Caco-2 (cell line): ENCODE results near the gene BCAS3. TPM values are rescaled to one million over a fixed set of nuclear protein-coding genes. Genes with fewer than 3 reads are reported as not detected.

Experiments
- BruUV-seq: library from RNA; stranded (reverse); fragments of 400-500 nt; replicated peaks from 2 replicates; lab custom pipeline; 2021; lab: Mats Ljungman, UMichigan
- CTCF ChIA-PET: fragments of 300-600 bp; sonication (Branson Sonifier 250); formaldehyde crosslinking; loops from one replicate; lab custom pipeline; 2022; ENCODE audit warnings: antibody characterized with exemption; lab: Charles Lee
- POLR2A ChIA-PET: fragments of 300-600 bp; sonication (Branson Sonifier 250); formaldehyde crosslinking; loops from one replicate; lab custom pipeline; 2022; ENCODE audit warnings: antibody characterized with exemption; lab: Charles Lee
- DNase-seq, 2 experiments: peaks; one replicate each; pipeline versions ENCODE4 v3.0.0 to v3.0.0-alpha.2; 2020 to 2022
- H3K27me3 ChIP-seq: replicated peaks from 2 replicates; pipeline ENCODE4 v1.6.0; 2011; ENCODE audit warnings: low read length; ENCODE audit not compliant: control insufficient read depth, insufficient read depth
- H3K36me3 ChIP-seq: 2 replicates; pipeline ENCODE4 v1.5.1; 2011; ENCODE audit warnings: low read length; ENCODE audit not compliant: control insufficient read depth, insufficient read depth
- H3K4me1 ChIP-seq: fragments of 250-450 bp; sonication (Bioruptor Pico); 2 replicates; pipeline ENCODE4 v1.5.1; 2020; ENCODE audit warnings: mild to moderate bottlenecking
- H3K4me3 ChIP-seq: 2 replicates; pipeline ENCODE4 v1.5.1; 2011; ENCODE audit warnings: low read depth, mild to moderate bottlenecking, control low read depth, low read length
- H3K9me3 ChIP-seq: fragments of 250-450 bp; sonication (Bioruptor Pico); 2 replicates; pipeline ENCODE4 v1.5.1; 2020; ENCODE audit warnings: mild to moderate bottlenecking, moderate library complexity
- H3K27ac Mint-ChIP-seq: one replicate; pipeline ENCODE4 v1.8.0; 2022; ENCODE audit warnings: mixed read lengths; ENCODE audit not compliant: unreplicated experiment
- H3K27me3 Mint-ChIP-seq: one replicate; pipeline ENCODE4 v1.8.0; 2022; ENCODE audit warnings: mixed read lengths; ENCODE audit not compliant: insufficient read depth, unreplicated experiment
- H3K36me3 Mint-ChIP-seq: one replicate; pipeline ENCODE4 v1.8.0; 2022; ENCODE audit warnings: mild to moderate bottlenecking, mixed read lengths; ENCODE audit not compliant: insufficient read depth, unreplicated experiment
- H3K4me1 Mint-ChIP-seq: one replicate; pipeline ENCODE4 v1.8.0; 2022; ENCODE audit warnings: low read depth, mixed read lengths; ENCODE audit not compliant: unreplicated experiment
- H3K4me3 Mint-ChIP-seq: one replicate; pipeline ENCODE4 v1.8.0; 2022; ENCODE audit warnings: mild to moderate bottlenecking, moderate library complexity, mixed read lengths; ENCODE audit not compliant: unreplicated experiment
- H3K9me3 Mint-ChIP-seq: one replicate; pipeline ENCODE4 v1.8.0; 2022; ENCODE audit warnings: mixed read lengths; ENCODE audit not compliant: unreplicated experiment
- CTCF ChIP-seq, 2 experiments: fragments of 200-600 bp in 1 of 2; IDR thresholded peaks; 1 replicate in 1 of 2; 2 replicates in 1 of 2; pipeline versions ENCODE4 v1.5.1 to v1.8.0; 2011 to 2022; ENCODE audit warnings: antibody characterized with exemption in 1 of 2, control low read depth in 1 of 2, inconsistent platforms in 1 of 2, low read depth in 1 of 2, low read length in 1 of 2, mild to moderate bottlenecking in 1 of 2, moderate library complexity in 1 of 2; ENCODE audit not compliant: insufficient read depth in 1 of 2, severe bottlenecking in 1 of 2, unreplicated experiment in 1 of 2
- intact Hi-C: fragments of 100-400 bp; cut with micrococcal nuclease; formaldehyde crosslinking; loops from one replicate; pipeline ENCODE4 v1.10.0; 2022; ENCODE audit not compliant: unreplicated experiment
- total RNA-seq: library from RNA; stranded (reverse); gene quantifications from 2 replicates; pipeline ENCODE4 v1.2.3, GENCODE V29; 2022

BCAS3 gene
- total RNA-seq, 1 experiment from 2014 or later = 44.1 TPM

GRCh38 chr17:61255647-61256046 is 578.0 kb downstream of the BCAS3 start:
- Histone ChIP-seq H3K27me3 (no peaks in the 10 kb centered on the region), H3K4me1 (peaks cover 29% of the 10 kb centered on the region), H3K9me3 (no peaks in the 10 kb centered on the region), H3K4me3 (no peak overlapping the region), H3K36me3 (no peaks in the 10 kb centered on the region)
- H3K9me3 Mint-ChIP-seq = no peaks in the 10 kb centered on the region
- no peak for DNase-seq
- H3K4me1 Mint-ChIP-seq = peaks cover 36% of the 10 kb centered on the region
- CTCF ChIA-PET = no interaction called here
- no peaks in the 10 kb centered on the region for H3K27me3 Mint-ChIP-seq
- intact Hi-C loops = no loop called here
- H3K4me3 Mint-ChIP-seq = no peak overlapping the region
- POLR2A ChIA-PET = no interaction called here
- H3K36me3 Mint-ChIP-seq = no peaks in the 10 kb centered on the region
- no peak for TF ChIP-seq CTCF (IDR thresholded peaks at IDR 0.05; ENCODE audit: insufficient read depth in 1 of 2, low read depth in 1 of 2, low read length in 1 of 2, severe bottlenecking in 1 of 2, unreplicated experiment in 1 of 2)
- BruUV-seq = no TSS peak
- no peak overlapping the region for H3K27ac Mint-ChIP-seq

- H3K4me3 ChIP-seq = no peak overlapping the region
- intact Hi-C loops = no loop called here
- no peak for TF ChIP-seq CTCF (IDR thresholded peaks at IDR 0.05; ENCODE audit: insufficient read depth in 1 of 2, low read depth in 1 of 2, low read length in 1 of 2, severe bottlenecking in 1 of 2, unreplicated experiment in 1 of 2)
- POLR2A ChIA-PET = no interaction called here
- no peaks in the 10 kb centered on the region for H3K36me3 Mint-ChIP-seq
- H3K9me3 Mint-ChIP-seq = no peaks in the 10 kb centered on the region
- H3K4me3 Mint-ChIP-seq = no peak overlapping the region
- CTCF ChIA-PET = no interaction called here
- no peak overlapping the region for H3K27ac Mint-ChIP-seq
- no peak for DNase-seq
- H3K9me3 ChIP-seq = no peaks in the 10 kb centered on the region
- no peaks in the 10 kb centered on the region for H3K36me3 ChIP-seq
- H3K4me1 ChIP-seq = peaks cover 8% of the 10 kb centered on the region
- BruUV-seq = no TSS peak
- H3K27me3 Mint-ChIP-seq = no peaks in the 10 kb centered on the region
- H3K27me3 ChIP-seq = no peaks in the 10 kb centered on the region
- peaks cover 20% of the 10 kb centered on the region for H3K4me1 Mint-ChIP-seq
Measured at GRCh38 chr17:61259360-61259759, 581.7 kb downstream of the BCAS3 start.

- peaks cover 20% of the 10 kb centered on the region for H3K4me1 Mint-ChIP-seq
- ChIA-PET CTCF (interaction anchor here (0.5 kb wide), 1 partner anchor 149 kb away, joined by 3 read pairs; no protein-coding TSS in a partner anchor), POLR2A (no interaction called here)
- H3K27me3 Mint-ChIP-seq = no peaks in the 10 kb centered on the region
- no peaks in the 10 kb centered on the region for H3K9me3 Mint-ChIP-seq
- Histone ChIP-seq H3K4me3 (no peak overlapping the region), H3K9me3 (no peaks in the 10 kb centered on the region), H3K27me3 (no peaks in the 10 kb centered on the region), H3K36me3 (no peaks in the 10 kb centered on the region), H3K4me1 (0 out of 2 replicates have a peak, but pooled peaks cover 8% of the 10 kb centered on the region)
- no peak overlapping the region for H3K4me3 Mint-ChIP-seq
- no peak overlapping the region for H3K27ac Mint-ChIP-seq
- no peaks in the 10 kb centered on the region for H3K36me3 Mint-ChIP-seq
- no TSS peak for BruUV-seq
- intact Hi-C loops = no loop called here
- no peak for TF ChIP-seq CTCF (IDR thresholded peaks at IDR 0.05; ENCODE audit: insufficient read depth in 1 of 2, low read depth in 1 of 2, low read length in 1 of 2, severe bottlenecking in 1 of 2, unreplicated experiment in 1 of 2)
- no peak for DNase-seq
Measured at GRCh38 chr17:61260071-61260797, 582.6 kb downstream of the BCAS3 start.
